NCI-H2081 treated with DMSO at 0.1 percent for 48 hours (cell line): ENCODE results near the gene VEGFB.
"Not testable (repeated sequence)": the region's sequence is repeated elsewhere in the genome, so short reads cannot be mapped to it uniquely, and the experiment has no call there.

ENCODE experiments used
- DNase-seq: peaks from one replicate; lab custom pipeline; 2025; lab: John Stamatoyannopoulos, UW

Gene VEGFB

DNA sequence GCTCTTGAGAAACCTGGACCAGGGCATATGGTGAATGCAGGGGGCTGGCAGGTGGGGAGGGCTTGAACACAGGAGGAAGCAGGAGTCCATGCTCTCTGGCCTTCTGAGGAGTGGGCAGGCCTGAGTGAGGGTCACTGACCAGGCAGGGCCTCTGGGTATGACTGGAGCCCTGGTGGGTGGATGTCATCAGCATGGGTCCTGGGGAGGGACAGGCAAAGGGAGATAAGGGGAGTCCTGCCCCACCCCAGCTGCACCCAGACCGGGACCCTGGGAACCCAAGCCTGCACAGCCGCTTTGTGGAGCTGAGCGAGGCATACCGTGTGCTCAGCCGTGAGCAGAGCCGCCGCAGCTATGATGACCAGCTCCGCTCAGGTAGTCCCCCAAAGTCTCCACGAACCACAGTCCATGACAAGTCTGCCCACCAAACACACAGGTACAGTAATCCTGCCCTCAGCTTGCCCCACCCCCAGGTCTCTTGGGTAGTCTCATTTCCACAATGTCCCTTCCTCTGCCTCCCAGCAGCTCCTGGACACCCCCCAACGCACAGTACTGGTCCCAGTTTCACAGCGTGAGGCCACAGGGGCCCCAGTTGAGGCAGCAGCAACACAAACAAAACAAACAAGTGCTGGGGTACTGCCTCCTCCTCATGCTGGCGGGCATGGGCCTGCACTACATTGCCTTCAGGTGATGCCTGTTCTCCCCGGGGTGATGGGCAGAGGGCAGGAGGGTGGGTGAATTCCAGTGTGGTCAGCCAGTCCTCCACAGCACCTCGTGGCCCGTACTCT, 2.0 kb upstream of the VEGFB start:
- no peak for DNase-seq

DNA sequence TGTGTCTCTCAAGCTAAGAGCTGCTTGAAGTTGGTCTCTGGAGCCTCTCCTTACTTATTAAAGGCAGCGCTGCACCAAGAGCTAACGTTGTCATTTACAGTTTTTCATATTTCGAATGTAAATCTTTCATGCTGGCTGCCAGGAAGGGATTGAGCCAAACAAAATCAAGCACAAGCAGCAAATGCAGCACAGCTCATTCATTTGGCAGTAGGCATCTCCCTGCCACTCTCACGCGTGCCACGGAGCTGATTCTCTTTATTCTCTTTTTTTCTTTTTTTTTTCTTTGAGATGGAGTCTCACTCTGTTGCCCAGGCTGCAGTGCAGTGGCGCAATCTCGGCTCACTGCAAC, 1.4 kb upstream of the VEGFB start:
- DNase-seq, result no peak

DNA sequence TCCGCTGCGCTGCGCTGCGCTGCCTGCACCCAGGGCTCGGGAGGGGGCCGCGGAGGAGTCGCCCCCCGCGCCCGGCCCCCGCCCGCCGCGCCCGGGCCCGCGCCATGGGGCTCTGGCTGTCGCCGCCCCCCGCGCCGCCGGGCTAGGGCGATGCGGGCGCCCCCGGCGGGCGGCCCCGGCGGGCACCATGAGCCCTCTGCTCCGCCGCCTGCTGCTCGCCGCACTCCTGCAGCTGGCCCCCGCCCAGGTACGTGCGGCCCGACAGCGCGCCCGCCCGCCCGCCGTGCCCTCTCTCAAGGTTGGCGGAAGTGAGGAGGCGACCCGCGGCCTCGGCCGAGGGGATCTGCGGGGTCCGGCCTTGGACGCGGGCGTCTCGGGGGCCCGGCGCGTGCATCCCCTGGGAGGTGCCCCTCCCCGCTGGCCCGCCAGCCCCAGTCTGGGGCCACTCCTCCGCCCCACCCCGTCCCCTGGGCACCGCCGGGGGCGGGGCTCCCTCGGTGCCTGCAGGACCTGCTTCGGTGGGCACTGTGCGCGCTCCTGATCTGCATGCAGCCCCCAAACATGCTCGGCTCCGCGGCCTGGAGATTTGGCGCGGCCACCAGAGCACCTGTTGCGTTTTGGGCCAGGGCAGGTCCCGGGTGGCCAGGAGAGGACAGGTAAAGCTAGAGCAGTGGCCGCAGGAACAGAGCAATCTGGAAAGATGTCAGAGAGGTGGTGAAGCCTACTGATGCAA, 429 bp downstream of the VEGFB start:
- DNase-seq, result no peak

DNA sequence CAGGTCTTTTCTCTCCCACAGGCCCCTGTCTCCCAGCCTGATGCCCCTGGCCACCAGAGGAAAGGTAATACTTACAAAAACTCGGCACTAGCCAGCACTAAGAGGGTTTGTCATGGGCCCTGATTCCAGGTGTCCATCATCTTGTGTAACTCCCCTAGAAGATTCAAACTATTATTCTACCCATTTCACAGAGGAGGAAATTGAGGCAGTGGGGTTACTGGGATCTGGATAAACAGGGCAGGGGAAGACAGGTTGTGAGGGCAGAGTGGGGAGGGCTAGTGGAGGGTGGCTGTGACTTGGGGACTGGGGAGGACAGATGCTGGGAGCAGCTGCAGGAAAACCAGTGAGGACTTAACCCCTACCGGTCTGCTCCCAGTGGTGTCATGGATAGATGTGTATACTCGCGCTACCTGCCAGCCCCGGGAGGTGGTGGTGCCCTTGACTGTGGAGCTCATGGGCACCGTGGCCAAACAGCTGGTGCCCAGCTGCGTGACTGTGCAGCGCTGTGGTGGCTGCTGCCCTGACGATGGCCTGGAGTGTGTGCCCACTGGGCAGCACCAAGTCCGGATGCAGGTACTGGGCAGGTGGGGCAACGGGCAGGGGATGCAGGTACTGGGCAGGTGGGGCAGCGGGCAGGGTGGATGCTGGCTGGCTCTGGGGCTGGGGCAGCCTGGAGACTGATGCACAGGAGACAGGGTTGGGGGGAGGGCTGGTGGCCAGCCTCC, 1.2 kb downstream of the VEGFB start:
- DNase-seq, result no peak

DNA sequence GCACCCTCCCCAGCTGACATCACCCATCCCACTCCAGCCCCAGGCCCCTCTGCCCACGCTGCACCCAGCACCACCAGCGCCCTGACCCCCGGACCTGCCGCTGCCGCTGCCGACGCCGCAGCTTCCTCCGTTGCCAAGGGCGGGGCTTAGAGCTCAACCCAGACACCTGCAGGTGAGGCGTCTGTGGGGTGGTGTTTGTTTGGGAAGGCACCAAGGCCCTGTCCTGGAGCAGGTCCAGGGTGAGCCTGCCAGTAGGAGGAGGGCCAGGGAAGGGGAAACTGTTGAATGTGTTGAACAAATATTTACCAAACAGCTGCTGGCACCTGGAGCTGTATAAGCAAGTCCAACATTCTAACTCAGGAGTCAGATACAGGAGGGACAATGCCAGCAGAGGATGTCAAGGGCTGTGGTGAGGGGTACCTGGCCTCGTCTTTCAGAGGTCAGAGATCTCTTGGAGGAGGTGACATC, 3.1 kb downstream of the VEGFB start:
- DNase-seq, result peak; percentile 66

GRCh38 chr11:64238076-64238475, 3.7 kb downstream of the VEGFB start:
- DNase-seq, result no peak

GRCh38 chr11:64238999-64239398, 4.6 kb downstream of the VEGFB start:
- DNase-seq, result no peak

GRCh38 chr11:64239662-64240434, 5.5 kb downstream of the VEGFB start:
- DNase-seq, result no peak

DNA sequence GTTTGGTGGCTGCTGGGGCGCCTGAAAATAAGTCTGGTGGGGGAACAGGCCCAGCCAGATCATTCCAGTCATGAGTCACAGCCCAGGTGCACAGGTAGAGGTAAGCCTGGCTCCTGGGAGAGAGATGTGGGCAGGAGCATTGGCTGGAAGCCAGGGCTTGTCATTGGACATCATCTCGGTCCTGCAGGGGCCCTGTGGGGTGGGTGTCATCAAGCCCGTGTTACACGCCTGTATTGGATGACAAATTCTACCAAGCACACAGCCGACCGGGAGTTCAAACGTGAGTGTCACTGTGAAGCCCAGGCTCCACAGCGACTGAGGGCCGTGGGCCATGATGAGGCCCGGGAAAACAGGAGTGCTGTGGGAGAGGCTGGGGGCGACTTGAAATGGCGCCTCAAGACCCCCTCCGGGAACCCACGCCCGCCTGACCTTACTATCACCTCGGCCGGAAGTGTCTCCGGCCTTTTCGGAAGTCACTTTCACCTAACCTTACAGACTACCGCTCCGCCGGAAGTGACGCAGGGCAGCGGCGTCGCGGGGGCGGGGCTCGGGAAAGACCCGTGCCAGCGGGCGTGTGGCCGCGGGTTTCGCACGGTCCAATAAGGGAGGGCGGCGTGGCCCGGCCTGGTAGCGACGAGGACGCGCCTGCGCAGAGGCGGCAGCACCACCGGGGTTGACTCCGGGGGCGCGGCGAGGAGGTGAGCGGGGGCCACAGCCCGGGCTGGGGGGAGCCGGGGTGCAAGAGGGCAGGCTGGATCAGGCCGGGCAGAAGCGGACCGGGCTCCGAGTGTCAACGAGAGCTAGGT, 6.3 kb downstream of the VEGFB start, which contains the start of gene FKBP2:
FKBP2 (plus strand) TSS at position 661 of the 806 bp plus-strand sequence. CDS start 1,293 bp downstream, outside the sequence.
- DNase-seq, result peak; percentile 57

GRCh38 chr11:64241241-64241490, 6.8 kb downstream of the VEGFB start:
- DNase-seq, result peak; percentile 77

GRCh38 chr11:64241491-64242374, 7.3 kb downstream of the VEGFB start:
- no peak for DNase-seq

- no peak for DNase-seq
These were observed 9.0 kb downstream of the VEGFB start for GRCh38 chr11:64243236-64243854.

GRCh38 chr11:64244107-64244506, 9.7 kb downstream of the VEGFB start:
- no peak for DNase-seq

DNA sequence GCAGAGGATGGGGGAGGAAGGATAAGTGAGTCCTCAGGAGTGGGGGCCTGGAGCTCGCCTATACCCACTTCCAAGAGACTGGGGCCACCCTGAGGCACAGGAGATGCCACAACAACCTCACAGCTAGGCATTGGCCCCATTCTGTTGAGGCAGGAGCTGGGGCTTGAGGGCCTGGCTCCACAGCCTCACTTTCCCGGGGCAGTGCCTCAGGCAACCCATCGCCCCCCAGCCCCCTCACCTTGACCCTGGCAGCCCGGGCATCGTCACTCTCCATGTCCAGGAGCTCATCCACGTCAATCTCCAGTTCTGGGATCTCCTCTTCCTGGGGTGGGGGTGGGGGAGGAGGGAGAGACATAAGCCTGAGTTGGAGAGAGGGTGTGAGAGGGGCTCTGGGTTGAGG, 10.6 kb downstream of the VEGFB start:
- no peak for DNase-seq

DNA sequence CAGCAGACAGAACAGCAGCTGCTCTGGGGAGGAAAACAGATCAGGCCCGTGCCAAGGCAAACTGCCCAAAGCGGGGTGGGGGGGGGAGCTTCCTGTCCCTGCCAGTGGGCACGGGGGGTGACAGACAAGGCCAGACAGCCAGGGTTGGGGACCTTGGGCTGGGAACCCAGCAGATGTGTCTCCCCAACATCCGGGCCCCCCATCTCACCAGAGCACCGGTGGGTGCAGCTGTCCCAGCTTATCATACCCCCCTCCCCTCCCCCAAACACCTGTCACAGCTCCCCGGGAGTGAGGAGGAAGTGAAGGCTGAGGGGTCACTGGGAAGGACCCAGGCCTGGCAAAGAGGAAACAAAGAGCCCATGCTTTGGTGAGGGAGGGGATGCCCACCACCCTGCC, 11.0 kb downstream of the VEGFB start:
- no peak for DNase-seq

DNA sequence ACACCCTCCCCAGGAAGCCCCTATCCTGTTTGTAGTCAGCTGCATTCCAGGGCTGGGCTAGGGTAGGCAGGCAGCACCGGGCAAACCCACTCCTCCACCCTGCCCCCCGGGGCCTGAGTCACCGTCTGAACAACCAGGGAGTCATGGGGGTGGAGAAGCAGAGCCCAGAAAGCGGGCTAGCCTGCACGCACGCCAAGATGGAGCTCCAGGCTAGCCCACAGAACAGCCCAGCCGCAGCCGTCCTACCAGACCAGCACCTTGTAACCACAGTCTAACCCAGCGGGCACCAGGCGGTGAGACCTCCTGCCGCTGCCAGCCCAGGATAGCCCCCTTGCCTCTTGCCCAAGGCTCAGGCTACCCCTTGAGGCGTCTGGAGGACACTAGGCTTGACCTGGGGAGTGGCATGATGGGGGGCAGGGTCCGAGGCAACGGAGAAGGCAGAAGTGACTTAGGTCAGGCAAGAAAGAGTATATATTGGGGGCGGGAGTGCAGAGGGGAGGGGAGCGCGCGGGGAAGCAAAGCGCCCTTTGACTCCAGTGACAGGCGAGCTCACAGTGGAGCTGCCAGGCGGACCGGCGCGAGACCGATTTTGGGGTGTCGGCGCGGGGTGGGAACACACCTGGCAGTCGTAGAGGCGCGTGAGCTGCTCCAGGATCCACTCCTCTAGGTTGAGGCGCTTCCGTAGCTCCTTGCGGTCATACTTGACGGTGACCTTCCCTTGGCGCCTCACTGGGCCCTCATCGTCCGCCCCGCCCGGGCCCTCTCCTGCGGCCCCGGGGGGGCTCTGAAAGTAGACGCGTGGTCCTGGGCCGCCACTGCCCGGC, 11.6 kb downstream of the VEGFB start:
- DNase-seq, result no peak

DNA sequence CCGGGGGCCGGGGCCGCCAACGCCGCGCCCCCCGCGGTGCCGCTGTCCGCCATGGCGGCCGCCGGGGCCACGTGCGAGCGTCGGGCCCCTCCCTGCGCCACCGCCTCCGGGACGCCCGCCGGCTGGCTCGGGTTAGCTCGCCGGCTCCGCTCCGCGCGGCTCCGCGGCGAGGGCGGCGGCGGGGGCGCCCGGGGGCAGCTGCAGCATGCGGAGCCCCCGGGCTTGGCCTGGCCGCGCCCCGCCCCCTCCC, 12.2 kb downstream of the VEGFB start:
- not testable (repeated sequence) for DNase-seq

DNA sequence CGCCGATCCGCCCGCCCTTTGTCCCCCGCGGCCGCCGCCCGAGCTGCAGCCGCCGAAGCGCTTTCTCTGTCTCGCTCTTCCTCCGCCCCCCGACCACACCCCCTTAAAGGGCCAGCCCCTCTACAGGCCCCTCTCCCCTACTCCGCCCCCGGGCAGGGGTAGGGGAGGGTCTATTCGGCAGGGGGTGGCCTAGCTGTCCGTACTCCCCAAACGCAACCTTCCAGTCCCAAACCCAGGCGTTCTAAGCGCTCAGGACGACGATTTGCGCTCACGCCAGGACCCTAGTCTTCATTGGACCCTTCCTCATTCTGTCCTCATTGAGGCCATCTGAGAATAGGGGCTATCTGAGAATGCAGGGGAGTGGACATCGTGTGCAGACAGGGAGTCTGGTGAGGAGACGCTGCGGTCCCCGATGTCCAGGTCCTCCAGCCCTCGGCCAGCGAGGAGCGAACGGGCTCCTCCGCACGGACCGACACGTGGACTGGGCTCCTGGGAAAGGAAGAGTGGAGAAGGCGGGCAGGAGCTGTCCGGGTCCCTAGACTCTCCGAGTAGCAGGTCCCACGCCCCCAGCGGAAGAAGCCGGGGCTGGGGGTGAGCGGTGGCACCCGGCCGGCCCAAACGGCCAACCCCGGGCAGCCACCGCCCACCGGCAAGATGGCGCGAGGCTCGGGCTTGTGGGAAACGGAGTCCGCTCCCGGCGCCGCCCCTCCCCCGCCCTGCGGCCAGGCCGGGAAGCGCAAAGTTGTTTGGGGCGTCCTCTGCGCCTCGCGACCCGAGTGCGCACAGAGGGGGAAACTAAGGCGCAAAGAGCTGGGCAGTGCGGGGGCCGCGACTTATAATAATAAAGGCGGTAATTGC, 12.7 kb downstream of the VEGFB start, which contains the start of gene PPP1R14B:
PPP1R14B (minus strand) TSS at position 73 of the 858 bp plus-strand sequence. CDS start 270 bp downstream, outside the sequence.
- no peak for DNase-seq
